Thyroid gland (tissue), 4 donors: ENCODE measurements around the gene SPTB. TPM values are rescaled to one million over a fixed set of nuclear protein-coding genes. Genes with fewer than 3 reads are reported as not detected.

Source experiments
- DNase-seq, 2 donors: peaks; one replicate each; pipeline ENCODE4 v3.0.0-alpha.2; 2019
- H3K27ac ChIP-seq, 3 donors: fragments of 200-600 bp; sonication (generic); 1 replicate in 2 of 3; 2 replicates in 1 of 3; pipeline ENCODE4 v1.5.1; 2016 to 2019; ENCODE audit warnings: mild to moderate bottlenecking in 1 of 3, moderate library complexity in 1 of 3
- H3K27me3 ChIP-seq: fragments of 200-600 bp; sonication (generic); one replicate; pipeline ENCODE4 v1.5.1; 2019
- H3K36me3 ChIP-seq, 2 donors: fragments of 200-600 bp; sonication (generic); one replicate each; pipeline ENCODE4 v1.5.1; 2016 to 2019
- H3K4me1 ChIP-seq, 2 donors: fragments of 200-600 bp; sonication (generic); one replicate each; pipeline ENCODE4 v1.5.1; 2017 to 2019
- H3K4me3 ChIP-seq, 3 donors: fragments of 200-600 bp; sonication (generic); replicated peaks in 1 of 3; 1 replicate in 2 of 3; 2 replicates in 1 of 3; pipeline ENCODE4 v1.5.1; 2016; ENCODE audit warnings: mild to moderate bottlenecking in 1 of 3
- H3K9me3 ChIP-seq: fragments of 200-600 bp; sonication (generic); one replicate; pipeline ENCODE4 v1.5.1; 2017
- CTCF ChIP-seq, 6 experiments: fragments of 200-600 bp in 3 of 6; fragments of 450-650 bp in 3 of 6; sonication (generic) in 3 of 6; IDR thresholded peaks; one replicate each; pipeline ENCODE4 v1.5.1; 2016 to 2019; ENCODE audit warnings: antibody characterized with exemption in 6 of 6, mild to moderate bottlenecking in 2 of 6, inconsistent platforms in 1 of 6, moderate library complexity in 1 of 6
- POLR2A ChIP-seq, 2 donors: fragments of 450-650 bp; IDR thresholded peaks; one replicate each; pipeline ENCODE4 v1.6.1; 2017; ENCODE audit warnings: antibody characterized with exemption in 2 of 2, mild to moderate bottlenecking in 2 of 2, moderate library complexity in 1 of 2
- WGBS, 2 donors: methylation state at CpG; one replicate each; pipeline ENCODE4 v1.1.5; 2017; 5-methylcytosine and 5-hydroxymethylcytosine counted together
- intact Hi-C: fragments of 100-400 bp; cut with DNase I; formaldehyde crosslinking; loops from one replicate; pipeline ENCODE4 v1.15.1; 2023
- total RNA-seq, 4 donors: library from RNA; depleted of rRNA; stranded (reverse); fragments of >200 nt; gene quantifications; one replicate each; pipeline ENCODE4 v1.2.3, GENCODE V29; 2016

The SPTB gene
- total RNA-seq, 4 donors from 2014 or later: 0.33 to 1.9 (median 0.61) TPM

- H3K36me3 ChIP-seq: no peaks in the 10 kb centered on the region
- peaks cover 41 to 54% of the 10 kb centered on the region in 2 donors for H3K4me1 ChIP-seq
- H3K4me3 ChIP-seq: no peak overlapping the region
- intact Hi-C loops: no loop called here
- no peaks in the 10 kb centered on the region for H3K27me3 ChIP-seq
- DNase-seq: no peak
- H3K9me3 ChIP-seq: no peaks in the 10 kb centered on the region
- TF ChIP-seq POLR2A (IDR thresholded peaks at IDR 0.05): no peak
- TF ChIP-seq CTCF (IDR thresholded peaks at IDR 0.05): no peak
- peak overlapping the region in 2 of 3 donors; percentile 25 to 65 for H3K27ac ChIP-seq
- 81 to 82% methylated on average over 5 of the region's 5 CpGs for WGBS, 2 donors
These were observed 118.8 kb downstream of the SPTB start for GRCh38 chr14:64760916-64761315.

GRCh38 chr14:64760146-64760755, 119.5 kb downstream of the SPTB start:
- H3K4me3 ChIP-seq: no peak overlapping the region
- no peak overlapping the region for H3K27ac ChIP-seq
- H3K27me3 ChIP-seq: no peaks in the 10 kb centered on the region
- TF ChIP-seq CTCF (IDR thresholded peaks at IDR 0.05) (peak in 5 of 6 experiments; percentile 22 to 60 (median 42)), POLR2A (IDR thresholded peaks at IDR 0.05) (no peak)
- intact Hi-C loops: no loop called here
- WGBS, 2 donors: 59 to 66% methylated on average over 8 of the region's 8 CpGs
- peak; percentile 49 to 64 for DNase-seq
- H3K9me3 ChIP-seq: no peaks in the 10 kb centered on the region
- no peaks in the 10 kb centered on the region for H3K36me3 ChIP-seq
- peaks cover 41 to 54% of the 10 kb centered on the region in 2 donors for H3K4me1 ChIP-seq

GRCh38 chr14:64759555-64759938, 120.2 kb downstream of the SPTB start:
- H3K4me3 ChIP-seq: no peak overlapping the region
- intact Hi-C loops: no loop called here
- 96 to 98% methylated on average over 6 of the region's 6 CpGs for WGBS, 2 donors
- no peaks in the 10 kb centered on the region for H3K9me3 ChIP-seq
- peaks cover 41 to 49% of the 10 kb centered on the region in 2 donors for H3K4me1 ChIP-seq
- no peaks in the 10 kb centered on the region for H3K27me3 ChIP-seq
- no peak overlapping the region for H3K27ac ChIP-seq
- DNase-seq: no peak
- H3K36me3 ChIP-seq: no peaks in the 10 kb centered on the region
- TF ChIP-seq POLR2A (IDR thresholded peaks at IDR 0.05) (no peak), CTCF (IDR thresholded peaks at IDR 0.05) (no peak)

GRCh38 chr14:64758691-64759554, 120.8 kb downstream of the SPTB start:
- peak in 1 of 2 donors; percentile 45 for DNase-seq
- Histone ChIP-seq H3K27me3 (no peaks in the 10 kb centered on the region), H3K9me3 (no peaks in the 10 kb centered on the region), H3K36me3 (no peaks in the 10 kb centered on the region), H3K4me1 (peaks cover 41 to 45% of the 10 kb centered on the region in 2 donors), H3K4me3 (no peak overlapping the region), H3K27ac (peak overlapping the region in 2 of 3 donors; percentile 31 to 81)
- 58 to 71% methylated on average over 5 to 7 of the region's 7 CpGs for WGBS, 2 donors
- no peak for TF ChIP-seq POLR2A (IDR thresholded peaks at IDR 0.05)
- TF ChIP-seq CTCF (IDR thresholded peaks at IDR 0.05): no peak
- intact Hi-C loops: no loop called here

- Histone ChIP-seq H3K9me3 (no peaks in the 10 kb centered on the region), H3K4me1 (peaks cover 41 to 45% of the 10 kb centered on the region in 2 donors), H3K36me3 (no peaks in the 10 kb centered on the region), H3K27ac (peak overlapping the region; percentile 56 to 81 (median 57)), H3K4me3 (no peak overlapping the region), H3K27me3 (no peaks in the 10 kb centered on the region)
- DNase-seq: peak; percentile 70 to 75
- TF ChIP-seq CTCF (IDR thresholded peaks at IDR 0.05) (no peak), POLR2A (IDR thresholded peaks at IDR 0.05) (no peak)
- 29 to 43% methylated on average over 3 of the region's 3 CpGs for WGBS, 2 donors
- intact Hi-C loops: no loop called here
These were observed 121.6 kb downstream of the SPTB start for GRCh38 chr14:64758025-64758521.
